Transverse colon (tissue), 4 donors: ENCODE data around the gene ARMS2. TPM values are rescaled to one million over a fixed set of nuclear protein-coding genes. Genes with fewer than 3 reads are reported as not detected.
A peak's percentile ranks its signal among the peaks of the same experiment; 100 is the strongest.

ENCODE experiments used
- DNase-seq: peaks from one replicate; pipeline ENCODE4 v3.0.0-alpha.2; 2019
- H3K27ac ChIP-seq, 4 donors: fragments of 200-600 bp; sonication (generic); 2 replicates each; pipeline ENCODE4 v1.5.1; 2016 to 2018; ENCODE audit warnings: inconsistent platforms in 4 of 4
- H3K27me3 ChIP-seq: fragments of 200-600 bp; sonication (generic); 2 replicates; pipeline ENCODE4 v1.5.1; 2017; ENCODE audit warnings: inconsistent platforms
- H3K36me3 ChIP-seq, 4 donors: fragments of 200-600 bp; sonication (generic); 2 replicates each; pipeline ENCODE4 v1.5.1; 2017 to 2019; ENCODE audit warnings: inconsistent platforms in 4 of 4
- H3K4me1 ChIP-seq, 4 donors: fragments of 200-600 bp; sonication (generic); 2 replicates each; pipeline ENCODE4 v1.5.1; 2017 to 2020; ENCODE audit warnings: inconsistent platforms in 4 of 4
- H3K4me3 ChIP-seq, 4 donors: fragments of 200-600 bp; sonication (generic); 1 replicate in 1 of 4; 2 replicates in 3 of 4; pipeline versions ENCODE4 v1.5.1 to v1.6.1; 2017 to 2019; ENCODE audit warnings: inconsistent platforms in 4 of 4
- H3K9me3 ChIP-seq, 2 donors: fragments of 200-600 bp; sonication (generic); 2 replicates each; pipeline ENCODE4 v1.5.1; 2017 to 2019; ENCODE audit warnings: inconsistent platforms in 2 of 2
- EP300 ChIP-seq: sonication (generic); formaldehyde crosslinking; IDR thresholded peaks from one replicate; pipeline ENCODE4 v1.6.1; 2017; ENCODE audit warnings: antibody characterized with exemption, low read depth
- POLR2A ChIP-seq: fragments of 450-650 bp; IDR thresholded peaks from one replicate; pipeline ENCODE4 v1.6.1; 2016; ENCODE audit warnings: antibody characterized with exemption, mild to moderate bottlenecking, moderate library complexity
- POLR2AphosphoS5 ChIP-seq, 3 donors: sonication (generic); formaldehyde crosslinking; IDR thresholded peaks; one replicate each; pipeline ENCODE4 v1.6.1; 2016; ENCODE audit warnings: antibody characterized with exemption in 3 of 3
- WGBS, 2 donors: methylation state at CpG; one replicate each; pipeline ENCODE4 v1.1.5; 2018; ENCODE audit warnings: low coverage in 1 of 2; 5-methylcytosine and 5-hydroxymethylcytosine counted together
- in situ Hi-C, 4 donors: fragments of 200-750 bp; cut with MboI; loops; one replicate each; pipeline versions ENCODE4 v1.15.0 to v1.15.1; 2017; ENCODE audit warnings: low sequenced_read_pairs in 3 of 4, low pct_ligation_motif_present in 1 of 4, low pct_unique_long_range_greater_than_20kb in 1 of 4
- intact Hi-C: fragments of 100-400 bp; cut with DNase I; formaldehyde crosslinking; loops from one replicate; pipeline ENCODE4 v1.15.1; 2023; ENCODE audit warnings: low total_unique reads
- total RNA-seq, 4 donors: library from RNA; depleted of rRNA; stranded (reverse); fragments of >200 nt; gene quantifications; one replicate each; pipeline ENCODE4 v1.1.0, GENCODE V29; 2016
- TF ChIP-seq, protein P1 (sequence below), 5 experiments: fragments of 200-600 bp in 3 of 5; fragments of 450-650 bp in 2 of 5; sonication (generic) in 3 of 5; IDR thresholded peaks; 1 replicate in 2 of 5; 2 replicates in 3 of 5; pipeline ENCODE4 v1.5.1; 2016 to 2017; ENCODE audit warnings: antibody characterized with exemption in 5 of 5, inconsistent platforms in 3 of 5, mild to moderate bottlenecking in 2 of 5, moderate library complexity in 1 of 5

ARMS2 gene
- total RNA-seq, 4 donors from 2014 or later: not detected

DNA sequence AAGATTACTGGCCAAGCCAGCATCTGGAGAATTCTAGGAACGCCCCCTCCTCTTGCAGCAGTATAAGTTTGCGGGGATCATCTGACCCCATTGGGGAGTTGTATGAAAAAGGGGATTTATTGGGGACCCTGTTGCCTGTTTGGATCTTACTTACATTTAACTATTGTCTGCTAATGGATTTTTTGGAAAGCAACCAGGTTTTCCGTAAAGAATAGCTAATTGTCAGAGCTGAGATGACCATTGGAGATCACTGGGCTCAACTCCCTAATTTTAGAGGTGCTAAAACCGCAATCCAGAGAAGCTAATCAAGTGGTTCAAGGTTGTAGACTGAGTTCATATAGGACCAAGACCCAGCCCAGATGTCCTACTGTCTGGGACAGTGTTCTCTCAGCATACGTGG, 45.7 kb downstream of the ARMS2 start:
- Histone ChIP-seq H3K4me1 (peaks cover 24 to 32% (median 30%) of the 10 kb centered on the region in 4 donors), H3K36me3 (no peaks in the 10 kb centered on the region), H3K4me3 (no peak overlapping the region), H3K27me3 (no peaks in the 10 kb centered on the region), H3K9me3 (no peaks in the 10 kb centered on the region), H3K27ac (peak overlapping the region; percentile 16 to 71 (median 66))
- TF ChIP-seq, protein P1, sequence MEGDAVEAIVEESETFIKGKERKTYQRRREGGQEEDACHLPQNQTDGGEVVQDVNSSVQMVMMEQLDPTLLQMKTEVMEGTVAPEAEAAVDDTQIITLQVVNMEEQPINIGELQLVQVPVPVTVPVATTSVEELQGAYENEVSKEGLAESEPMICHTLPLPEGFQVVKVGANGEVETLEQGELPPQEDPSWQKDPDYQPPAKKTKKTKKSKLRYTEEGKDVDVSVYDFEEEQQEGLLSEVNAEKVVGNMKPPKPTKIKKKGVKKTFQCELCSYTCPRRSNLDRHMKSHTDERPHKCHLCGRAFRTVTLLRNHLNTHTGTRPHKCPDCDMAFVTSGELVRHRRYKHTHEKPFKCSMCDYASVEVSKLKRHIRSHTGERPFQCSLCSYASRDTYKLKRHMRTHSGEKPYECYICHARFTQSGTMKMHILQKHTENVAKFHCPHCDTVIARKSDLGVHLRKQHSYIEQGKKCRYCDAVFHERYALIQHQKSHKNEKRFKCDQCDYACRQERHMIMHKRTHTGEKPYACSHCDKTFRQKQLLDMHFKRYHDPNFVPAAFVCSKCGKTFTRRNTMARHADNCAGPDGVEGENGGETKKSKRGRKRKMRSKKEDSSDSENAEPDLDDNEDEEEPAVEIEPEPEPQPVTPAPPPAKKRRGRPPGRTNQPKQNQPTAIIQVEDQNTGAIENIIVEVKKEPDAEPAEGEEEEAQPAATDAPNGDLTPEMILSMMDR (IDR thresholded peaks at IDR 0.05): no peak
- TF ChIP-seq POLR2AphosphoS5 (IDR thresholded peaks at IDR 0.05) (no peak), EP300 (no peak), POLR2A (no peak)
- in situ Hi-C loops: no loop called here
- no peak for DNase-seq
- WGBS, 2 donors: 67 to 74% methylated on average over 3 to 5 of the region's 5 CpGs
- intact Hi-C loops: loop anchor here (5.0 kb wide), 1 partner anchor 43 kb away; no protein-coding TSS in a partner anchor

DNA sequence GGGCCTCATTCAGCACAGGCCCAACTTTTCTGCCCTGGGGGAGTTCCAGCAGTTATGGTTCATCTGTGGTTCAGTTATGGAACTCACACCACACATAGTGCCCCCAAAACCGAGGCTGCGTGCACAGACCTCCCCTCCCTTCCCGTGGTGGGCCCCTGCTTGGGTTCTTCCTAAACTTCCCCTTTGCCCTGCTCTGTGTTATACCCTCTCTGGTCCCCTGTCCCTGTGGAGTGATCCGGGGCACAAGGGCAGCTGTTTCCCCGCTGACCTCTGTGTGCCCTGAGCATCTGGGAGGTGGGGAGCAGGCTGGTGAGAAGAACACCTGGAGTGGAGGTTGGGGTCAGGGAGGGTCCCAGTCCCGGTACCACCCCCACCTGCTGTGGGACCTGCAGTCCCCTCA, 46.3 kb downstream of the ARMS2 start:
- DNase-seq: no peak
- Histone ChIP-seq H3K36me3 (no peaks in the 10 kb centered on the region), H3K4me3 (no peak overlapping the region), H3K27me3 (no peaks in the 10 kb centered on the region), H3K4me1 (peaks cover 24 to 32% (median 30%) of the 10 kb centered on the region in 4 donors), H3K27ac (peak overlapping the region; percentile 16 to 71 (median 66)), H3K9me3 (no peaks in the 10 kb centered on the region)
- TF ChIP-seq EP300 (no peak), POLR2AphosphoS5 (IDR thresholded peaks at IDR 0.05) (no peak), POLR2A (no peak)
- TF ChIP-seq, protein P1 (IDR thresholded peaks at IDR 0.05): no peak
- in situ Hi-C loops (no loop called here), intact Hi-C loops (loop anchor here (5.0 kb wide), 1 partner anchor 43 kb away; no protein-coding TSS in a partner anchor)
- WGBS, 2 donors: 60 to 86% methylated on average over 1 to 6 of the region's 6 CpGs

DNA sequence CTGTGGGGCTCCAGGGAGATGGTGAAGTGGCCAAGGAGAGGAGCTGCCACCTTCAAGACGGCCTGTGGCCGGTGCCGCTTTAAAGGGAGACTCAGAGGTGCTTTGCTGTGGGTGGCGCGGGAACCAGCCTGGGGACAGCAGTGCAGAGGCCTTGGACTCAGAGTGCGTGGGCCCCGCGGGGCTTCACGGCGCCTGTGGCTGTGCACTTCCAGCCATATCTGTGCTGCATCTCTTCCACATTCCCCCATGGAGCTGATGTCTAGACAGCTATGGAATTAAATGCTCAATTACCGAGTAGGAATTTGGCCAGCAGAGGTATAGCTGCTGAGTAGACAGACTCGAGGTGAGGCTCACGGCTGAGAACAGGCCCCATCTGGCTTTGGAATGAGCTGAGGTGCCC, 48.6 kb downstream of the ARMS2 start:
- intact Hi-C loops: loop anchor here (5.0 kb wide), 1 partner anchor 46 kb away; no protein-coding TSS in a partner anchor

DNA sequence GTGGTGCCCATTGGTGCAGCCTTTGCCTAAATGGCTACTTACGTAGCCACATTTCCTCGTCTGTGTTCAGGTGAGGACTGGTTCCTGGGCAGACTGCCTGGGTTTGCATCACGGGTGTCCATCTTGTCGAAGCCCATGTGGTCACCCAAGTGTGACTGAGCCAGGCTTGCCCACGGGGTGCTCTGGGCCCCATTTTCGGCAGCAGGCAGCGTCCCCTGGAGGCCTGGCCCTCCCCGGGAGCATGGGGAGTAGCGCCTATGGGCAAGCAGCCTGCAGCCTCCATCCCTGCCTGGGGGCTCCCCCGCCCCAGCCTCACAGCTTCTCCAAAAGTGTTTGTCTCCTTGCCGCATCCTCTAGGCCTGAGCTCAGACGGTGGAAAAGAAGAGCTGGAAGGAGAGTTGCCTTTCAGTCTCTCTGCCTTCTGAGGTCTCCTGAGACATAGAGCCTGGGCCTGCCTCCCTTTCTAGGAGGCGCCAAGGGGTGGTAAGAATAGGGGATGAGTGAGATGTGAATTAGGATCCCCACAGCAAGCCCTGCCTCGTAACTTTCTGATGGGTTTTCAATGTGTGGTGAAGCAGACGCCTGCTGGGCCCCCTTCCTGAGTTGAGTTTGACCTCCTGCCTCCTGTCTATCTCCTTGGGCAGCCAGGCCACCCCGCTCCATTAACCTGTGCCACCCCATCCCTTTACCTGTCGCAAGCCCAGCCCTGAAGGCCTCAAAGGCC, 49.6 kb downstream of the ARMS2 start:
- in situ Hi-C loops: no loop called here

More for the DNA sequence above, 48.6 kb downstream of the ARMS2 start:
- H3K4me1 ChIP-seq: peaks cover 24 to 32% (median 30%) of the 10 kb centered on the region in 4 donors
- WGBS, 2 donors: 90% methylated on average over 12 of the region's 13 CpGs; no CpG with 5 or more reads in 1 of the 2 donors
- no peak for TF ChIP-seq POLR2AphosphoS5 (IDR thresholded peaks at IDR 0.05)
- H3K4me3 ChIP-seq: no peak overlapping the region
- H3K9me3 ChIP-seq: no peaks in the 10 kb centered on the region
- H3K27ac ChIP-seq: no peak overlapping the region
- no peaks in the 10 kb centered on the region for H3K27me3 ChIP-seq
- no peaks in the 10 kb centered on the region for H3K36me3 ChIP-seq
- no peak for DNase-seq
- in situ Hi-C loops: no loop called here

More for the DNA sequence above, 49.6 kb downstream of the ARMS2 start:
- H3K27me3 ChIP-seq: no peaks in the 10 kb centered on the region
- H3K4me3 ChIP-seq: no peak overlapping the region
- intact Hi-C loops: loop anchor here (5.0 kb wide), 1 partner anchor 47 kb away; no protein-coding TSS in a partner anchor
- no peak for DNase-seq
- H3K36me3 ChIP-seq: no peaks in the 10 kb centered on the region
- 80% methylated on average over 17 of the region's 17 CpGs; no CpG with 5 or more reads in 1 of the 2 donors for WGBS, 2 donors
- TF ChIP-seq, protein P1 (IDR thresholded peaks at IDR 0.05): no peak
- TF ChIP-seq POLR2AphosphoS5 (IDR thresholded peaks at IDR 0.05) (no peak), EP300 (no peak), POLR2A (no peak)
- H3K9me3 ChIP-seq: no peaks in the 10 kb centered on the region
- H3K4me1 ChIP-seq: peaks cover 16 to 24% (median 22%) of the 10 kb centered on the region in 4 donors
- H3K27ac ChIP-seq: peak overlapping the region; percentile 5 to 73 (median 63)
